ENCODE data around the gene SMC3.

SMC3 gene

GRCh38 chr10:110643653-110644597, 76.4 kb downstream of the SMC3 start, which contains the start of gene RBM20:
Gene RBM20, plus strand, starts transcription at chr10:110644336. Its CDS starts 119 bp downstream, at chr10:110644455.
- in situ Hi-C loops (cut with MboI; ENCODE audit: low sequenced_read_pairs), result no loop called here

DNA sequence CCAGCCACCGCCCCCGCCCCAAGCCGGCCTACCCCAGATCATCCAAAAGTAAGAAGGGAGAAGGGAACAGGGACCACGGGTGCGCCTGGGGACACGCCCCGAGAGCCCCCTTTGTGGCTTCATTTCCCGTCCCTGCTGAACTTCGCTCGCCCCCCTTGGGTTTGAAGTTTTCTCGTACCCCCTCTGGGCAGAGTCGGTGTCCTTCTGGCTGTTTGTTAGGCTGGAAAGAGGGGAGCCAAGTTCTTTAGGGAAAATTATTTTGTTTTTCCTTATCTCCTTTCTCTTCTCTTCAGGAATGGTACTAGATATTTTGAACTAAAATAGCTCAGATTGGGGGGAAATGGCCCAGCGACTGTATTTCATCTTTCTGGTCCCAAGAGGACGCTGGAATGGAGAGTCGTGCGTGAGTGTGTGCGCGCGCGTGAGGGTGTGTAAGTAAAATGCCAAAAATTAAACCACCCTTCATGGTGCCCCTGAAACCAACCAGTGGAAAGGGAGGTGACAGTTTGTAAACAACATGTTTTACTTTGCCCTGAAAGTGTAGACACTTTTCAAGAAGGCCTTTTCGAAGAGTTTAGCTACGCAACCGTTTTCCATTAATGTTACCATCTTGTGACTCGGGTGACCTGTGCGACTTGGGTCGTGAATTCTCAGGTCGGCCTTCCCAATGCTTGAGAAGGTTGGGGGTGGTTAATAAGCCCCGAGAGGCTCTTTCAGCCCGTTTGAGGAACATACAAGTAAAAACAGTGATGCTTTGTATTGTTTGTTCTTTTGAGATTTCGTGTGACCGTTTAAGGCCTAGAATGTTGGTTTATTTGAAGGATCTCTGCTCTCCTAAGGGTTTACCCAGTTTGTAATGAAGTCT, 77.3 kb downstream of the SMC3 start:
- in situ Hi-C loops (cut with MboI; ENCODE audit: low sequenced_read_pairs), result no loop called here

GRCh38 chr10:110646417-110647135, 79.1 kb downstream of the SMC3 start:
- in situ Hi-C loops (cut with MboI; ENCODE audit: low sequenced_read_pairs), result no loop called here

DNA sequence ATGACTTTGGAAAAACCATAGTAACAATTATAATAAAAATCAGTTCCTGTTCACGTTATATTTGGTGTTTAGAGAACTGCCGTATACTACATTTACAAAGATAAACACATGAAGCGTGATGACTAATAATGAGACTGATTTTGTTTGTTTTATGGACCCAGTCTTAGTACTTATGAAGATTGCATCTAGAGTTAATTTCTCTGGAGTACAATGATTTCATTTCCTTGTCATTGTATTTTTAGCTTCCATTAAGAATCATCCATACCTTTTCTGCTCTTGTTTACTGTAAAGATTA, 79.6 kb downstream of the SMC3 start:
- in situ Hi-C loops (cut with MboI; ENCODE audit: low sequenced_read_pairs), result no loop called here

- in situ Hi-C loops (cut with MboI; ENCODE audit: low sequenced_read_pairs), result no loop called here
Observed at GRCh38 chr10:110648692-110649346, 81.3 kb downstream of the SMC3 start.

DNA sequence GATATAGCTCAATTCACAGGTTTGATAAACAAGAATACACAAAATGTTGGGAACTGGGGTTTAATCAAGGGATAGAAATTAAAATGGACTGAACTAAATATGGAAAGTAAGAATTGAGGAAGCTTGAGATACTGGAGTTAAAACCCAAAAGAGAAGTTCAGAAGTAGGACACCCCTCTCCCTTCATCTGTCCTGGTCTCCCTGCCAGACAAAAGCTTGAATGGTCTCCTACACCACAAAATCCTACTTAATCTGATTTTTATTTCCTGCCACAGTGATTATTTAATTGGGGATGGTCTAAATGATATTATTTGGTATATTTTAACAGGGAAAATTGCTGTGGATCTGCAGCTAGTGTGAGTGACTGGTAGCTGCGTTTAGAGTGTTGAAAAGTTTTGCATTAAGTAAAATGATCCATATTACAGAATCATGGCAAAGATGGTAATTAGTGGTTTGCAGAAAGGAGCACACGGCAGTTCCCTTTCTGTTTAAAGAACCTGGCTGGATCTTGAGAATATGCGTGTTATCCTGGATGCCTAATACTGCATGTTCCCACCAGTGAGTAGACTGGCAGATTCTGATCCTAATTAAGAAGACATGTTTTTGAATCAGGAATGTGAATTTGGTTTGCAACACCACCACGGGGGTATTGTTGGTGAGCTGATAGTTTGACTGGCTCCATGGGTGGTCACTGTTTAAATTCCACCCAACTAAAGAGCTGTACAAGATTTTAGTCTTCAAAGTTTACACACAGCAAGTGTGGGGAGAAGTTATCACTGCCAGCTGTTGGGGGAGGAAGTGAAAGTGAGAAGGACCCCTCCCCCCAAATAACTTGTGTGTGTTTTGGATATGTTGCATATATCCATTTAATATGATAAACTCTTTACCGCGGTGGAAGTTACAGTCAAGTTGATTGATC, 82.1 kb downstream of the SMC3 start:
- in situ Hi-C loops (cut with MboI; ENCODE audit: low sequenced_read_pairs), result no loop called here

GRCh38 chr10:110650265-110650668, 82.8 kb downstream of the SMC3 start:
- in situ Hi-C loops (cut with MboI; ENCODE audit: low sequenced_read_pairs), result no loop called here

- in situ Hi-C loops (cut with MboI; ENCODE audit: low sequenced_read_pairs), result no loop called here
Observed at GRCh38 chr10:110651044-110651958, 83.8 kb downstream of the SMC3 start.

DNA sequence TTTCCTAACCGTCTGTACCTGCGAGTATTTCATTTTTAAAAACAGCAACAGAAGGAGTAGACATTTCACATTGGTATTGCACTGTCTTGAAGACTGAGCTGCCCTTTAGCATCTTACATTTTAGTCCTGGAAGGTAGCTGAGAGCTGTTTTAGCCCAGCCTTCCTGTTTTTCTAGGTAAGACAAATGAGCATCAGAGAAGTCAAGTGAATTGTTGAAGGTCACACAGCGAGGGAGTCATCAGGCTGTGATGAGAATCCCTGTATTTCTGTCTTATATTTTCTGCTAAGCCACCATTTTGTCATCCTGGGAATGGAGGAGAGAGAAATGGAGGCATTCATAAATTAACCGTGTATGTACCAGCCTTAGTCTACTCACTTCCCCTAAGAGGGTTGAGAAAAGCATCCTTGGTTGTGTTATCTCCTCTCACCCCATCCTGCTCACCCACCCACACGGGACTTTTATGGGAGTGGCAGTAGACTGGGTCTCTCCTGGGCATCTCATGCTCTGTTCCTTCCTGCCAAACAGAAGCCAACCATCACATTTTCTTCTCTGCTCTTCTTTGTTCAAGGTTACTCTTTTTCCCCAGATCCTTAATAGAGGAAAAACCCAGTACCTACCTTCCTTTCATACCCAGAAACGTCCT, 85.1 kb downstream of the SMC3 start:
- in situ Hi-C loops (cut with MboI; ENCODE audit: low sequenced_read_pairs), result no loop called here

All from HL-60/S4 treated with phorbol 12-myristate 13-acetate at 8.2 ng/mL for 4 days and 3 days (cell line).